GM21381 (cell line): ENCODE data around the gene RTN4RL1.
"Not testable (repeated sequence)": the region's sequence is repeated elsewhere in the genome, so short reads cannot be mapped to it uniquely, and the experiment has no call there.

Experiments used
- ATAC-seq: cut with Tn5 transposase; IDR thresholded peaks from one replicate; pipeline ENCODE4 v1.9.1; 2021; ENCODE audit warnings: mild to moderate bottlenecking, moderate library complexity; ENCODE audit not compliant: unreplicated experiment

Gene RTN4RL1

DNA sequence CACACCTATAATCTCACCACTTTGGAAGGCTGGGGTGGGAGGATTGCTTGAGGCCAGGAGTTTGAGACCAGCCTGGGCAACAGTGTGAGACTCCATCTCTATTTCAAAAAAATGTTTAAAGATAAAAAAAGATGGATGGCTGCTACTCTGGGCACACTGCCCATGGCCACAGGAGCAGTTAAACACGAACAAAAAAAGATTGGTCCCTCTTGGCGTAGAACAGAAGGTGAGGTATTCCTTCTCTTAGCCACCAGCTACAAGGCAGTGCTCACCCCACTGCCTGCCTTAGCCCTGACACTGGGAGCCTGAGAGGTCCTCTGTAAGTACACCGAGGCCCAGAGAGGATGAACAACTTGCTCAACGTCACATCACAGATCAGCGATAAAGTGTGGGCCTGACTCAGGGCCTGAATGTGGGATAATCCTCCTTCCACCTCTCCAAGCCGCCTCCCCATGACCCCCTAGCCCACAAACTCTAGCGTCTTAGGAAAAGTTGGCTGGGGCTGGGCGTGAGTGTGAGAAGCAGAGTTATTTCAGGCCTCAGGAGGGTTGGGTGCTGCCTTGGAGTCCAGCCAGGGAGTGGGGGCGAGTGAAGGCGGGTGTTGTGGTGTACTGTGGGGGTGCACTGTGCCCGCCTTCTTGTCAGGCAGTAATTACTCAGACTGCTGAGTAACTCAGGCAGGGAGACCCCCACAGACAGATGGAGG lies 2.5 kb upstream of the RTN4RL1 start:
- ATAC-seq: no peak

DNA sequence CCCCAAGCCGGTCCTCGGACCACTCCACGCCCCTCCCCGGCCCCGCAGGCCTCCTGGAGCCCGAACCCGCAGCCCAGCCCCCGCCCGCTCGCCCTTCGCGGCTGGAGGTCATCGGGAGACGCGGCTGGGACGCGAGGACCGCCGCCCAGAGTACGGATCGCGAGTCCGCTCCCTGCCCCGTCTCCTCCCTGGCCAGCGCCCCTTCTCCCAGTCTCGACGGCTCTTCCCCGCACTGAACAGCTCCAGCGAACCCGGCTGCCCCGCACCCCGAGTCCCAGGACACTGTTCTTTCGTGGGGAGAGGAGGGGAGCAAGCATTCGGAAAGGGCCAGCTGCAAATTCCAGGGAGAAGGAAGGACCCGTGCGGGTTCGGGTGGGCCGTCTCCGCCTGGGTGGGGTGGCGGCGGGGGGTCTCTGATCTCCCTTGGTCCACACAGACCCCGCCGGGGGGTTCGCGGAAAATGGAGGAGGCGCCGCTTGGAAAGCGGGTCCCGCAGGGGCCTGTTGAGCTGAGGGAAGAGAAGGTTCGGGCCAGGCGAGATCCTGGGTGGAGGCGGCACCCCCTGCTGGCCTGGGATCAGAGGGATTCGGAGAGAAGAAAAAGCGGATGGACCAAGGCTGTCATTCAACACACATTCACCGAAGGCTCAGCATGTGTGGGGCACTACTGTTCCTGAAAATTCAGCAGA lies 632 bp upstream of the RTN4RL1 start:
- no peak for ATAC-seq

DNA sequence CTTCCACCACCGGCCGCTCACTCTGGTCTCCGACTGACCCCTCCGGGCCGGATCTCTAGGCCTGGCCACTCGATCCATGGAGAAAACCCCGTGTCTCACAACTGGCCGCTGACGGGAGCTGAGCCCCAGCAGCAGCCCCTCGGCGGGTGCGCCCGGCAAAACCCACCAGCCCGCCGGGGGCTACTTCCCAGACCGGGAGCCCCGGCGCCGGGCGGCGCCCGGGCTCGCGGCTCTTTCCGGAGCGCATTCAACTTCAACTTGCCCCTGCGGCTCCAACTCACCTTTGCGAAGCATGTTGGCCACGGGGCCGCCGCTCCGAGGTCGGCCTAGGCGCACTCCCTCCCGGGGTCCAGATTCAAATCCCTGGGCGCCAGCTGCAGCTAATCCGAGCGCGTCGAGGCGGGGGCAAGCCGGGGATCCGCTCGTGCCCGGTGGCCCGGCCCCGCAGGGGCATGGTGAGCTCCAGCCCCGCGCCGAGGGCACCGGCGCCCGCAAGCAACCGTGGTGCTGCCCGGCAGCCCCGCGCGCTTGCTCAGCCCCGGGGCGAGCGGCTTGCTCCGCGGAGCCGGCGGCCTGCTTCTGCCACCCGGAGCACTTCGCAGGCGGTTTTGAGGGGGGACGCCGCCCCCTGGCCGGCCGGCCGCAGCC lies 438 bp downstream of the RTN4RL1 start:
- ATAC-seq: no peak

DNA sequence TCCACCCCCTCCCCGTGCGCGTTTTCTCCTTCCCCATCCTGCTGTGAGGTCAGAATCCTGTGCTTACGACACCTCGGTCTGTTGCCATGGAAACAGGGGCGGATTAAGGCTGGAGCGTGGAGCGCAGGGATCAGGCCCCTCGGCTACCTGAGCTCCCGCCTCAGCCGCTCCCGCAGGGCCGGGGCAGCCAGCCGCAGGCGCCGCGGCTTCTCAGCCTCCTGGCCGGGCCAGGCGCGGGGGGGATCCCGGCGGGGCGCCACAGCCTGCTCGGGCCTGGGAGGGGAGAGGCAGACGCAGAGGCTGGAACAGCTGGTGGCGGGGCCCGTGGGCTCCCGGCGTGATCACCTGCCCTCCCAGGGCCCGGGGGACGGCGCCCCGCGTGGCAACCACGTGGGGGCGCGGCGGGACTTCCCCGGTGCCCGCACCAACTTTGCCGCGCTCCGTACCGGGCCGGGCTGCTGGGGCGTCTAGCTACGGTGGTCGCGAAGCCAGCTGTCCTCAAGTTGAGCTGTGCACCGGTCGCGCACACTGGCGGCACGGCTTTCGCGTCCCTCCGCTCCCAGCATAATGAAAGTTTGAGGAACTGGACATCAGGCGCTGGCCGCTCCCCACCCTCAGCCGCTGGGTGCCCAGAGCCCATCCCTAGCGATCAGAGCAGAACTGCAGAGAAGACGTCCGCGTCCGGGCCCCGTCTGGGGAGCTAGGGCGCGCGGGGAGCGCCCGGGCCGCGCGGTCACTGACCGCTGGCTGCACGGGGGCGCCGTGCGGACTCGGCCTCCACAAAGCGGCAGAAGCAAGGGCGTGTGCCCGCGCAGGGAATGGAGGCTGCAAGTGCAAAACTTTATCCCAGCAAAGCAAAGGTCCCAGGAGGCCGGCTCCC lies 1.2 kb downstream of the RTN4RL1 start:
- ATAC-seq: no peak

DNA sequence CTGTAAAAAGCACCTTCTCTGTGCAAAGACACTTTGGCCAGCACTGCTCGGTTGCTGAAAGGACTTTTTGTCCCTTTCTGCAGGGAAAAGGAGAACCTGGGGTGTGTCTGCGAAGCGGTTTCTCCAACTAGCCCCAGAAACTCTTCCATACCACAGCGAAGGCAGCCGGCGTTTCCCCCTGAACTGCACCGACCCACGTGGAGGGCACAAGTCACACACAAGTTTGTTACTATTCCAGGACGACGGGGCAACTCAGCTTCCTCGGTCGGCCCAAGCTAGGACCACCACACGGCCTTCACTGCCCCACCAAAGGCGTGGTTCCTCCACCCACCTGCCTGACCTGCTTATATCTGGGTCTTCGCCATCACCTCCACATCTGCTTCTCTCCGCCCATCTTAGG lies 1.9 kb downstream of the RTN4RL1 start:
- no peak for ATAC-seq

DNA sequence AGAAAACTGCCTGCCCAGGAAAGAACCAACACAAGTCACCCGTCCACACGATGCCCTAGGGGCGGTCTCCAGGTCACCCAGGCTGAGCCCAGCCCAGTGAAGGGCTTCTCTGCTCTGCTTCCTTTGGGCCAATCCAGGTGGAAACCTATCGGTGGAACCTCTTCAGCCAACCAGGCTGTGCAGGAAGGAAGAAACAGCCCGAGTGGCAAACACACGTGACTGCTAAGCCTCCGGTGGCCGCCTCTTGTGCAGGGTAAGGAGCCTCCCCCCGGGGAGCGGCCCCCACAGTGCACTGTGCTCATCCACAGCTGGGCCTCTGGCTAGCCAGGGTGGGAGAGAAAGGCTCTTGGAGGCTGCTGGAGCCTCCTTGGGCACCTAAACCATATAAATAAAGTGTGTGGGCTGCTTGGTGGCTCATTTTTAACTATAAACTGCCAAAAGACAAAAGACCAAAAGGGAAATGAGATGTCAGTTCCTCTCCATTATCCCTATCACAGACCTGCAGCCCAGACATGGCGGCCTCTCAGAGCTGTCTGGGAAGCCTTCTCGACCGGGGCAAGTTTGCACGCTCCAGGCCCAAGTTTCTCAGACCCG lies 2.4 kb downstream of the RTN4RL1 start:
- no peak for ATAC-seq

DNA sequence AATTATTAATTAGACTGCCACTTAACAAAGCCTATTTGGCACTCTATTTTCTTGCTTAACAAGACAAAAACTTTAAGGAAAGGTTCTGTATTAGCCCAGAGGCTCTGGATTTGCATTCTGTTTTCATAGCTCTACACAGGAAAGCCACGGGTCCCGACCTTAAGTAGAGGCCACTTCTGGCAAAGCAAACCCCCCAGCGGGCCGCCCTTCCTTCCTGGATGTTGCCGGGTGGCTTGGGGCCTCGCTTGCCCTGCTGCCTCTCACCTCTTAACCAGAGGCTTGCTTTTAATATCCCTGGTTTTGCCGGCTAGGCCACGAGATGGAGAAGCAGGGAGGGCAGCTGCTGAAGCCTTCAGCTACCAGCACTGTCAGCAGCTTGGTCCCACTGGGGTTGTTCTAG lies 4.4 kb downstream of the RTN4RL1 start:
- no peak for ATAC-seq

DNA sequence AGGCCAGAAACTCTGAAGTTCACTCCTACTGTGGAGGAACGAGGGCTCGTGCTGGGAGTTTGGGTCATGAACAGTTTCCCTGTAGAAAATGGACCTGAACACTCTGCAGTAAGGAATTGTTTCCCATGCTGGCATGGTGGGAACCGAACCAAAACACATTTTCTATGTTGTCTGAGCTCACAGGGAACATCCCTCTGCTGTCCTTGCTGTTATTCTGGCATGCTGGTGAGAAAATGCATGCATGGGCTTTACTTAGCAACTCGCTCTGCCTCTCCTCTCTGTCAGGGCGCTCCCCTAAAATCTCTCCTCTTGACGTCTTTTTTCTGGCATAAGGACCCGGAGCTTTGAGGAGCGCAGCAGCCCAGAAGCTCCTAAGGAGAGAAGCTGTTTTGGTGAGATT lies 5.4 kb downstream of the RTN4RL1 start:
- ATAC-seq: no peak

DNA sequence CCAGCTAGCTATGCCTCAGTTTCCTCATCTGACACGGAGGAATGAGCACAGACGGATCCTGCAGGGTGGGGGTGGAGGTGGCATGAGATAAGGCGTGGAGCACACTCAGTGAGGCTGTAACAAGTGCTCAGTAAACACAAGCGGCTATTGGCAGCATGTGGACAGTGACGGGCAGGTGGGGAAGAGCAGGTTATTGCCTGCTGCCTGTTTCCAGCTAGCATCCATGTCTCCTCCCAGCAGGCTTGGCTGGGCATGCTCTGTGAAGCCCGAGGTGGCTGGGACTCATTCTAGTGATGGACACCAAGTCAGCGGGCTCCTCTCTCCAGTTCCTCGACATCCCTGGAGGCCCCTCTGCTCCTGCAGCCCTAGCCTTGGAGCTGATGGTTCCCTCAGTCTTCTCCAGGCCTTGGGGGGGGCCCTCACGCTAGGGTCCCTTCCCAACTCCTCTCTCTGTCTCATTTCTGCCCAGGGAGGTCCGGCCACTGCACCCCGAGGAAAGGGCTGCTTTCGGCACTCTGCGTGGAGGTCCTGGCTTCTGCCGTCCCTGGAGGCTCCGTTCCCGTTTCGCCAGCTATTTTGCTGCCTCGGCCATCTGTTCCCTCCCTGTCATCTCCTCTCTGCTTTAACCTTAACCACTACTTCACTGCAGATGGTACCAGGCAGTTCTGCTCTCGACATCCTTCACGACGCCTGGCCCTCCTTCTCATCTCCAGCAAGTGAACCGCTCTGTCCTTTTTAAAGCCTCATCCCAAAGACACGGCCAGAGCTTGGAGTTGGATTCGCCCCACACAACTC lies 6.2 kb downstream of the RTN4RL1 start:
- no peak for ATAC-seq

DNA sequence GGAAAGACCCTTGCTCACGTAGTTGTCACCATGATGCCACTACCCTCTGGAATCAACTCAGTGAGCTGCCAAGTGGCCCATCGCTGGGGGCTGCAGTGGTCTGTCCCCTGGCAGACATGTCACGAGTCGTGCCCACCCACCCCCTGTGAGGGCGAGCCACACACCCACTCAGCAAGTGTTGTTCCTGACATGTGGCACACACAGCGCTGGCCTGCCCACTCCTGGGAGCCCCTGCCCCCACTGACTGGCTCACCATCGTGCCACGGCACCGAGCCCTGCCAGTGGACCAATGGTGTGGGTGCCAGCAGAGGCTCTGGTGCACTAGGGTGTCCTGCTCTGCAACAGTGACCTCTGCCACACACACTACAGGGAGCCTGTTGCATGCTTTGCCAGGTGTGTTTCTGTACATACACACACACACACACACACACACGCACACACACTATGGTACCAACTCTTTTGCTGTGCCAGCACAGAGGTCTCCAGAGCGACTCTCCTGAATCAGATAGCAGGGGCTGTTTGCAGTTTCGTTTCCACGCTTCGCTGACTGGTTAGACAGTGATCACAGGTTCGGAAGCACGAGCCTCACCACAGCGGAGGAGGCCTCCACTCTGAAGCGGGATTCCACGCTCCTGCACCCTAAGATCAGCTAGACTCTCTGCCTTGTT lies 7.7 kb downstream of the RTN4RL1 start:
- ATAC-seq: no peak

DNA sequence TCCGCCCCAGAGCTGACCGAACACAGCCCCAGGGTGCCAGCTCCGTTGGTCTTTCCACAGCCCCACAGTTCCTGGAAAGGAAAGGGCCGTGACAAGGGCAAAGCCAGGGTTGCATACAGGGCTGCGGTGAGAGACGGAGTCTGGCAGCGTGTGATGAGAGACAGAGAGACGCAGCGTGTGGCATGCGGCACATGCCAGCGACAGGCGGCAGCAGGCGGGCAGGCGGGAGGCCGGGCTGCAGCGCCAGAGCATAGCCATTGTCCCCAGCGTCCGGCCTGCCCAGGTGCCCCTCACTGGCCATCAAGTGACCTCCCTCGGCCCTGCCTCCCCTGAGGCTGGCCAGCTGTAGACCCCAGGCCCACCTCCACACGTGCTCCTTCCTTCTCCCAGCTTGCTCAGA lies 8.6 kb downstream of the RTN4RL1 start:
- ATAC-seq: no peak

DNA sequence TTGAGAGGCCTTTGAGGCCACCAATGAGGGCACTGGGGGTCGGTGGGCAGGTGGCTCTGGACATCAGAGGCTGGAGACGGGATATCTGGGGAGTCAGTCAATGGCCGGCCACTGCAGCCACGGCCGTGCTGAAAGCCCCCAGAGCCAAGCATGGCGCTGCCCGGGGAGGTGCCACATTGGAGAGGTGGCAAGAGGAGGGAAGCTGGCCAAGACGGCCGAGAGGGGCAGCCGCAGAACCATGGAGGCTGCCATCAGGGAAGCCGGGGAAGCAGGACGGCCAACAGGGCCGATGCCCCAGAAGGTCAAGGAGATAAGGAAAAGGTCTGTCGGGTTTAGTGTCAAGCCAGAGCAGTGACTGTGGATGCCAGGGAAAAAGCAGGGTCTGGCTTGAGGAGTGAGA lies 9.8 kb downstream of the RTN4RL1 start:
- ATAC-seq: no peak

DNA sequence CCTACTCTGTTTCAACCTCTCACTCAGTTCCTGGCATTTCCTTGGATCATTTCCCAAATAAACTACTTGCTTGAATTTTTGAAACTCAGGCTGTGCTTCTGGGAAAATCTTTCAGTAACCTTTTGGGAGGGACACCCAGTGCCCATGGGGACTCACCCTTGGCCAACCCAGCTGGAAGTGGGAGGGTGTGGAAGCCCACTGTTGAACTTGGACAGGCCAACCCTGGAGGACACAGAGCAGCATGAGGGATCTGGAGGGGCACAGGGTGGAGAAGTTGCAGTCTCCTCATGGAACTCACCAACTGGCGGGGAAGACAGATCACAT lies 11.2 kb downstream of the RTN4RL1 start:
- no peak for ATAC-seq

DNA sequence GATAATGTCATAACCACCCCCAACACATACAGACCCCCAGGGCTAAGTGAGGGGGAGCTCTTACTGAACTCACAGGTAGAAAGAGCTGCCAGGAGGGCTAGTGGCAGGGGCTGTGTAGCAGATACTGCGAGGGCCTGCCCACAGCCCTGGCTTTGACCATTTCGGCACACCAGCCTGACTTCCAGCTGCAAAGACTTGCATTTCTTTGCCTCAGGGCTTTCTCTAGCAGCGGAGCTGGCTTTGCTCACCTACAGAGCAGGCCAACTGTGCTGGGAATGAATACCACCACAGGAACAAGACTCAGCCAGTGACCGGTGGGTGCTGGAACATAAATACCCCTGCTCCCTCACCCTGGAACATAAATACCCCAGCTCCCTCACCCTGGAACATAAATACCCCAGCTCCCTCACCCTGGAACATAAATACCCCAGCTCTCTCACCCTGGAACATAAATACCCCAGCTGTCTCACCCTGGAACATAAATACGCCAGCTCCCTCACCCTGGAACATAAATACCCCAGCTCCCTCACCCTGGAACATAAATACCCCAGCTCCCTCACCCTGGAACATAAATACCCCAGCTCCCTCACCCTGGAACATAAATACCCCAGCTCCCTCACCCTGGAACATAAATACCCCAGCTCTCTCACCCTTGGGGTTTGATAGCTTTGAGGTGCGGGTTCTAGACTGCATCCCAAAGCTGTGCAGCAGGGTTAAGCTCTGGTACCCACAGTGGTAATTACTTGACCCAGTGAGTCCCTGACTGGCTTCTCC lies 11.7 kb downstream of the RTN4RL1 start:
- ATAC-seq: not testable (repeated sequence)

DNA sequence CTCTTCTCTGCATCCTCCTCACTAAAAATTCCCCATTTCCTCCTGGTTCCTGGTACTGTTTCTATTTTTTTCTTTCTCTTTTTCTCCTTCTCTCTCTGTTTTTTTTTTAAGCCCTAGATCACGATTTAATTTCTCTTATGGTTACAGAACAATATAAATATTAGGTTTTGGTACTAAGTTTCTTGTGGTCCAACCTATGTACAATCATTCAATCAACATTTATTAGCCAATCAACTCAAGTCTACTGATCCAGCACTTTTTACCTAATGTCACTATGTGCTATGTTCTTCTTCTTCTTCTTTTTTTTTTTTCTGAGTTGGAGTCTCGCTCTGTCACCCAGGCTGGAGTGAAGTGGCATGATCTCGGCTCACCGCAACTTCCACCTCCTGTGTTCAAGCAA lies 12.6 kb downstream of the RTN4RL1 start:
- no peak for ATAC-seq

DNA sequence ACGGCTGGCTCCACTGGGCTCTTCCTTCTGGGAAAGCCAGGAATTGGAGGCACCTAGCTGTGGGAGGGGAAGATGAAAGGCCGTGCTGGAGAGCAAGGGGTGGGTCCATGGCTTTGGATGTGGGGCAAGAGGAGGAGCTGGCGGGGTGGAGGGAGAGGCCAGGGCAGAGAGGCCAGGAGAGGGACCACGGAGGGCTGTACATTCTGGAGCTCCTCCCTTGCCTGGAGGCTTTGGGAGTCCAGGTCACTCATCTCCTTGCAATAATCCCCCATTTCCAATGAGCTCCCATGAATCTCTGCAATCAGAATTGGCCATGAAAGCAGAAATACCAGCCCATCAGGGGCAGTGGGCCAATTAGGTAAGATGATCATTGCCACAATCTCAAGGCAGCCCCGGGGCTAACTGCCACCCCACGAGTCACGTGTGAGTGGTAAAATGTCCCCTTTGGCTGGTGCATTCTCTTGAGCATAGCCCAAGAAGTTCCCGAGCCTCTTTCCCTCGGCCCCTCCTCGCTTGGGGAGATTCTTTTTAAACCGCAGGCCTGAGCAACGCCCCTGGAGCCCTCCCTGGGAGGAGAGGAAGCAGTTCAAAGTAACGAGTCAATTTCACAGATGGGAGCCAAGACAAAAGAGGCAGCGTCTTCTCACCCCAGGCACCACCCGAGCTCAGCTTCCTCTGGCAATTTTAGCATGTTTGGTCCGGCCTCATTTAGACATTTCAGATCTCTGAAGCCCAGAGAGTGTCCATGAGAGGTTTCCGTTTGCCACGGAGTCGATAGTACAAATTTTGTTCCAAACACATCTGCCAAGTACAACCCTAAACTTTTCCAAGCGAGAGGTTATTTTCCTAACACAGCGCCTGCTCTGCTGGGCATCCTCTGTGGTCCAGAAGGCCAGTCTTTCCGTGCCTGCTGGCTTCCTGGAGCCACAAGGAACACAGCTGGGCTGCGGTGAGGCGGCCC lies 13.4 kb downstream of the RTN4RL1 start:
- ATAC-seq: no peak

DNA sequence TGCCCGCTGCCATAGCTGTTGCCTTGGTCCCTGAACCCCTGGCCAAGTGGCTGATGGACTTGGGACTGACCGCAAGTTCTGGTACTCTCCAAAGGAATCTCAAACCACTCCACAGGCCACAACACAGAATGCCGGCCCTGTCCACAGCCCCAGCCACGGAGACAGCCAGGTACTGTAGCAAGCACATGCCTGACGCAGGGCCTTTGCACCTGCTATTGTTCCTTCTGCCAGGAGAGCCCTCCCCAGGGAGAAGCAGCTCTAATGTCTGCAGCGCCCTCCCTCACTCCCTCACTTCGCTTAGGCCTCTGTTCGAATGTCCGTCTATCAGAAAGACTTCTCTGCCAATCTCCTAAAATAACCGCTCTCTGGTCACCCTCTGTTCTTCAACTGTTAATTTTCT lies 15.4 kb downstream of the RTN4RL1 start:
- ATAC-seq: no peak
